WTC11 (cell line): ENCODE results near the gene BRICD5. TPM values are rescaled to one million over a fixed set of nuclear protein-coding genes. Genes with fewer than 3 reads are reported as not detected.

Experiments
- ATAC-seq: fragments of 200-7000 bp; cut with Tn5 transposase; 2 replicates; pipeline ENCODE4 v1.10.0; 2021; ENCODE audit warnings: mild to moderate bottlenecking, moderate library complexity
- CTCF ChIA-PET: fragments of 300-600 bp; sonication (Branson Sonifier 250); formaldehyde crosslinking; loops from one replicate; lab custom pipeline; 2021; ENCODE audit warnings: antibody characterized with exemption; lab: Charles Lee
- POLR2A ChIA-PET: fragments of 350-600 bp; sonication (Branson Sonifier 250); formaldehyde crosslinking; loops from one replicate; lab custom pipeline; 2021; ENCODE audit warnings: antibody characterized with exemption; lab: Charles Lee
- DNase-seq: peaks from one replicate; pipeline ENCODE4 v3.0.0; 2021; ENCODE audit warnings: low spot score
- H3K27ac Mint-ChIP-seq: 2 replicates; pipeline ENCODE4 v1.8.0; 2021; ENCODE audit warnings: mixed read lengths
- H3K27me3 Mint-ChIP-seq: 2 replicates; pipeline ENCODE4 v1.8.0; 2021; ENCODE audit warnings: low read depth, mild to moderate bottlenecking, moderate library complexity, mixed read lengths
- H3K36me3 Mint-ChIP-seq: 2 replicates; pipeline ENCODE4 v1.8.0; 2021; ENCODE audit warnings: mixed read lengths
- H3K4me1 Mint-ChIP-seq: 2 replicates; pipeline ENCODE4 v1.8.0; 2022; ENCODE audit warnings: mixed read lengths
- H3K4me3 Mint-ChIP-seq: 2 replicates; pipeline ENCODE4 v1.8.0; 2021; ENCODE audit warnings: mild to moderate bottlenecking, moderate library complexity, mixed read lengths
- H3K9me3 Mint-ChIP-seq: 2 replicates; pipeline ENCODE4 v1.8.0; 2021; ENCODE audit warnings: mixed read lengths
- AFF4 ChIP-seq: sonication (generic); formaldehyde crosslinking; IDR thresholded peaks from 2 replicates; pipeline ENCODE4 v1.8.1; 2023; ENCODE audit warnings: mild to moderate bottlenecking, missing genetic modification reagents, borderline replicate concordance
- E2F1 ChIP-seq: sonication (generic); formaldehyde crosslinking; IDR thresholded peaks from 2 replicates; pipeline ENCODE4 v1.8.0; 2022; ENCODE audit warnings: mild to moderate bottlenecking, missing genetic modification reagents
- E2F5 ChIP-seq: sonication (generic); formaldehyde crosslinking; IDR thresholded peaks from 2 replicates; pipeline ENCODE4 v1.8.1; 2022; ENCODE audit warnings: mild to moderate bottlenecking, moderate library complexity, missing genetic modification reagents
- ELF4 ChIP-seq: sonication (generic); formaldehyde crosslinking; IDR thresholded peaks from 2 replicates; pipeline ENCODE4 v1.8.1; 2022; ENCODE audit warnings: low read depth, mild to moderate bottlenecking, moderate library complexity, missing genetic modification reagents
- HMGA2 ChIP-seq: fragments of 250-450 bp; sonication (Bioruptor Pico); IDR thresholded peaks from 2 replicates; pipeline ENCODE4 v1.4.0; 2021; ENCODE audit warnings: mild to moderate bottlenecking, moderate library complexity
- HMGXB4 ChIP-seq: sonication (generic); formaldehyde crosslinking; IDR thresholded peaks from 2 replicates; pipeline ENCODE4 v1.8.1; 2023; ENCODE audit warnings: mild to moderate bottlenecking, moderate library complexity, missing genetic modification reagents
- MYBL2 ChIP-seq: sonication (generic); formaldehyde crosslinking; IDR thresholded peaks from 2 replicates; pipeline ENCODE4 v1.8.1; 2023; ENCODE audit warnings: mild to moderate bottlenecking, moderate library complexity, missing genetic modification reagents
- NFE2L1 ChIP-seq: sonication (generic); formaldehyde crosslinking; IDR thresholded peaks from 2 replicates; pipeline ENCODE4 v1.8.1; 2023; ENCODE audit warnings: missing genetic modification reagents
- NFYB ChIP-seq: sonication (generic); formaldehyde crosslinking; conservative IDR thresholded peaks from 2 replicates; pipeline ENCODE4 v1.8.0; 2022; ENCODE audit warnings: low read depth, missing genetic modification reagents
- SMAD4 ChIP-seq: sonication (generic); formaldehyde crosslinking; IDR thresholded peaks from 2 replicates; pipeline ENCODE4 v1.8.0; 2022; ENCODE audit warnings: mild to moderate bottlenecking, missing genetic modification reagents
- SOX15 ChIP-seq: fragments of 250-450 bp; sonication (Bioruptor Pico); IDR thresholded peaks from 2 replicates; pipeline ENCODE4 v1.9.0; 2021; ENCODE audit warnings: mild to moderate bottlenecking
- ZNF263 ChIP-seq: sonication (generic); formaldehyde crosslinking; IDR thresholded peaks from 2 replicates; pipeline ENCODE4 v1.8.1; 2022; ENCODE audit warnings: low read depth, mild to moderate bottlenecking, moderate library complexity, missing genetic modification reagents
- ZNF416 ChIP-seq: fragments of 250-450 bp; sonication (Bioruptor Pico); IDR thresholded peaks from 2 replicates; pipeline ENCODE4 v1.9.0; 2021; ENCODE audit warnings: mild to moderate bottlenecking, inconsistent platforms
- ZNF423 ChIP-seq: fragments of 250-450 bp; sonication (Bioruptor Pico); IDR thresholded peaks from 2 replicates; pipeline ENCODE4 v2.1.2; 2022; ENCODE audit warnings: mild to moderate bottlenecking, moderate library complexity
- total RNA-seq: library from RNA; stranded (reverse); gene quantifications from 3 replicates; pipeline ENCODE4 v1.2.3, GENCODE V29; 2021

BRICD5 gene
- total RNA-seq, 1 experiment from 2014 or later = 13.6 TPM

- 0 out of 2 replicates have a peak, but pooled peaks have one; percentile 21 for TF ChIP-seq E2F5
- TF ChIP-seq ZNF416 = peak; percentile 51; the same call in 1 of the 2 replicates
- no peak for TF ChIP-seq NFYB (CRISPR knock-in tag)
- no peak for TF ChIP-seq NFE2L1 (CRISPR knock-in tag)
- peak; percentile 39; the same call in 1 of the 2 replicates for TF ChIP-seq ZNF423 (CRISPR knock-in tag)
- 0 out of 2 replicates have a peak, but pooled peaks have one; percentile 14 for TF ChIP-seq MYBL2
- TF ChIP-seq ELF4 (CRISPR knock-in tag) = no peak
- TF ChIP-seq E2F1 (CRISPR knock-in tag) = 0 out of 2 replicates have a peak, but pooled peaks have one; percentile 20
- TF ChIP-seq AFF4 = no peak
- peak; percentile 38; the same call in 1 of the 2 replicates for TF ChIP-seq HMGXB4 (CRISPR knock-in tag)
- TF ChIP-seq SMAD4 = 0 out of 2 replicates have a peak, but pooled peaks have one; percentile 57
- H3K36me3 Mint-ChIP-seq = peaks cover 7% of the 10 kb centered on the region
- no peak overlapping the region for H3K27ac Mint-ChIP-seq
- CTCF ChIA-PET = interaction anchor here (1.6 to 4.5 kb wide), 5 partner anchors 14 to 264 kb away, joined by 3 to 51 read pairs (median 17); partner anchors contain the start of genes CASKIN1, ECI1 and PGP
- H3K4me1 Mint-ChIP-seq = no peaks in the 10 kb centered on the region
- no peaks in the 10 kb centered on the region for H3K9me3 Mint-ChIP-seq
- DNase-seq (peak; percentile 53), ATAC-seq (peak; percentile 24)
- H3K27me3 Mint-ChIP-seq = peaks cover 16% of the 10 kb centered on the region
- POLR2A ChIA-PET = interaction anchor here (0.5 to 4.1 kb wide), 5 partner anchors 14 to 85 kb away, joined by 3 to 28 read pairs (median 3); partner anchors contain the start of genes ECI1 and PGP
- peak overlapping the region; percentile 55 for H3K4me3 Mint-ChIP-seq
These were observed 27.0 kb upstream of the BRICD5 start for GRCh38 chr16:2237493-2238149.

GRCh38 chr16:2237102-2237482, 26.4 kb upstream of the BRICD5 start:
- peaks cover 2% of the 10 kb centered on the region; the same call in 1 of the 2 replicates for H3K36me3 Mint-ChIP-seq
- no peaks in the 10 kb centered on the region for H3K9me3 Mint-ChIP-seq
- 0 out of 2 replicates have a peak, but pooled peaks have one; percentile 12 for TF ChIP-seq ZNF263 (CRISPR knock-in tag)
- no peak for TF ChIP-seq SOX15 (CRISPR knock-in tag)
- no peak for TF ChIP-seq HMGA2 (CRISPR knock-in tag)
- peak overlapping the region; percentile 55 for H3K4me3 Mint-ChIP-seq
- POLR2A ChIA-PET = interaction anchor here (0.5 to 4.1 kb wide), 5 partner anchors 12 to 41 kb away, joined by 3 to 28 read pairs (median 3); partner anchors contain the start of genes ECI1 and PGP
- H3K27me3 Mint-ChIP-seq = peaks cover 16% of the 10 kb centered on the region
- no peak; the same call in 1 of the 2 replicates for ATAC-seq
- CTCF ChIA-PET = interaction anchor here (0.9 to 4.5 kb wide), 6 partner anchors 14 to 264 kb away, joined by 3 to 51 read pairs (median 12); partner anchors contain the start of genes CASKIN1, ECI1 and PGP
- H3K4me1 Mint-ChIP-seq = no peaks in the 10 kb centered on the region
- H3K27ac Mint-ChIP-seq = no peak overlapping the region
- DNase-seq = no peak
